HG03066 (cell line): ENCODE measurements around the gene FOXJ3.
A peak's percentile ranks its signal among the peaks of the same experiment; 100 is the strongest.

ENCODE experiments used
- ATAC-seq: cut with Tn5 transposase; IDR thresholded peaks from one replicate; pipeline ENCODE4 v1.9.1; 2021; ENCODE audit warnings: low read depth; ENCODE audit not compliant: unreplicated experiment

Gene FOXJ3

DNA sequence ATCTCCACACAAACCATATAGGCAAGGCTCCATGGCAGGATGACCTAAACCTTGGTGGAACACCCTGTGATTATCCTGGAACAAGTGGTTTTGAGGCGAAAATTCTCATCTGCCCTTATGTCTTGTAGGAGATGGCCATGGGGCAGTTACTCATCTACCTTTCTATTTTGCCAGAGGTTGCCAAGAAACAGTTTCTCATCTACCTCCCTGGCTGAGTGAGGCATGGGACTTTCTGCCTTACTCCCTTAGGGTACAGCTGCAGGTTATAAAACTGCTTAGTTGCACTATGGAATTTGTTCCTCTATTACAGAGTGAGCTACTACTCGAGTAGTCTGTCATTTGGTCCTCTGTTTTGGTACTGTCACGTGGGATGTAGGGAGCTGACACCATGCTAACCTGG lies 139.2 kb downstream of the FOXJ3 start:
- no peak for ATAC-seq

- ATAC-seq = no peak
Measured at GRCh38 chr1:42192106-42192505, 142.9 kb downstream of the FOXJ3 start.

- ATAC-seq = no peak
Measured at GRCh38 chr1:42191319-42191718, 143.7 kb downstream of the FOXJ3 start.

DNA sequence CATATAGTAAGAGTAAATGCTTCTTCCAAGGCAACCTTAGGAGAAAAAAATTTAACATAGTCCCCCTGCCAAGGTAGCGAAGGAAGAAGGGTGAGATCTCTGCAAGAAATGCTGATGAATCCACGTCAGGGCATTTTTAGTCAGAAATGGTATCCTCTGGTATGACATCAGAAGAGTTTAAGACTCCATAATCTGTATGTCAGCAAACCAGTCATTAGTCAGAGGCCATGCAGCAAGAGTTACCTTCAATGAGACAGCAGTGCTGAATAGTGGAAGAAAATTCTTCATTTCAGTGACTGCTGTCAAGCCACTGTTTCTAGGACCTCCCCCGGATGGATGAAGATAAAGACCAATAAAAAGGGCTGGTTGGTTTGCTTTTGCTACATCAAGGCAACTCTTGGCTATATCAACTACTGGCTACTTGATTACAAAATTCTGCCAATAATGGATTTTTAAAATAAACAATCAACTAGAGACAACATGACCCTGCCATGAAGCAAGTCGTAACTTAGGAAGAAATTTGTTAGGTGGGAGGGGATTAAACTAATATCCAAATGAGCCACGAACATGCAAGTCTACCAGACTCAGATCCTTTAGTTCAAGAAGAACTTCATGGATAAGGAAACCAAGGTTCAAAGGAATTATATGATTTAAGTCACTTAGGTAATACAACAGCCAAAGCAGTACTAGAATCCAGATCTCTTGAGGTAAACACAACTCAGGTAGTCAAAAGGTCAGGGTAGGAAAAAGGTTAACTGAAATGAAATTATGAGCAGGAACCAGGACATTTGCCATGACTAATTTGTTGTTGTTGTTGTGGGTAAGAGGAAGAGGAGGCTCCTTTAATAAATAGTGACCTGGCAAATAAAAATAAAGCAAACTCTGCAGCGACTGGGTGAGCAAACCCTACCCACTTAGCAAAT lies 144.8 kb downstream of the FOXJ3 start:
- ATAC-seq = no peak

DNA sequence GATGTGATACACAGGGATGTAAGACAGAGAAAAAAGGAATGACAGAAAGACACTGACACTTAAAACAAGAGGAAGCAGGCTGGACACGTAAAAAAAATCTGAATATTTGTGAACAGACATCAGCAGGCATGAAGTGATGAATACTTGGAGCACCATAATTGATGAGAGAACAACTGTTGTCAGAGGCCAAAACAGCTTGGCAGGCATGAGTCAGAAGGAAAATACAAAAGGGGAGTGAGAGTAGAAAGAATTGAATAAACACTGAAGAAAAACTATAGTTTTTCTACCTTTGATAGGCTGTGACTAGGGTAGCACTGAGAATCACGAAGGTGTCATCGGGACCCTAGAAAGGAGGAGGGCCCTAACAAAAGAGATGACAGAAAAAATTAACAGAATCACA lies 148.9 kb downstream of the FOXJ3 start:
- ATAC-seq = no peak

GRCh38 chr1:42184616-42185015 lies 150.4 kb downstream of the FOXJ3 start:
- no peak for ATAC-seq

- no peak for ATAC-seq
Measured at GRCh38 chr1:42183957-42184268, 151.1 kb downstream of the FOXJ3 start.

- no peak for ATAC-seq
Measured at GRCh38 chr1:42183210-42183956, 151.7 kb downstream of the FOXJ3 start.

DNA sequence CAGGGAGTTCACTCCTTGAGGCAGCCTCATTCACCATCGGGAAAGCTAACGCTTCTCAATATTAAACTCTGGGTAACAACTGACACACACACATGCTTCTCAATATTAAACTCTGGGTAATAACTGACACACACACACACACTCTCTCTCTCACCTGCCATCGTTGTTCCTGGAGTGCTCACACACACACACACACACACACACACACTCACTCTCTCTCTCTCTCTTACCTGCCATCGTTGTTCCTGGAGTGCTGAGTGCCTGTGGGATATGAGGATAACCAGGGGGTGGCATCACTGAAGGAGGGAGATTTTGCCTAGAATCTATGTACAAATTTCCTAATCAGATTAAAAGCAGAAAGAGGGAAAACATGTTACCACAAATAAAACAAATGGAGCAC lies 153.3 kb downstream of the FOXJ3 start:
- ATAC-seq = no peak

GRCh38 chr1:42179900-42180329 lies 155.1 kb downstream of the FOXJ3 start:
- ATAC-seq = no peak

GRCh38 chr1:42179275-42179674 lies 155.8 kb downstream of the FOXJ3 start:
- no peak for ATAC-seq

DNA sequence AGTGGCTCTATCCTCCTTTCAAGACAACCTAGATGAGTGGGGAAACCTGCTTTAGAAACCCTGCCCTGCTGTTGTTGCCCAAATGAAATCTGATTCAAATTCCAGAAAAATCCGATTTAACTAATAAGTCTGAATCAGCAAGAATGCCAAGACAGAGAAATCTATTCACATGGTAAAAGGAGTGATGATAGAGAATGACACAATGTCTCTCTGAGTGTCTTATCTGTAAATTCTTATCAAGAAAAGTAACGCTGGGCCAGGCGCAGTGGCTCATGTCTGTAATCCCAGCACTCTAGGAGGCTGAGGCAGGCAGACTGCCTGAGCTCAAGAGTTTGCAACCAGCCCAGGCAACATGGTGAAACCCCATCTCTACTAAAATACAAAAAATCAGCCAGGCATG lies 156.8 kb downstream of the FOXJ3 start:
- no peak for ATAC-seq

- ATAC-seq = no peak
Measured at GRCh38 chr1:42177541-42177981, 157.5 kb downstream of the FOXJ3 start.

DNA sequence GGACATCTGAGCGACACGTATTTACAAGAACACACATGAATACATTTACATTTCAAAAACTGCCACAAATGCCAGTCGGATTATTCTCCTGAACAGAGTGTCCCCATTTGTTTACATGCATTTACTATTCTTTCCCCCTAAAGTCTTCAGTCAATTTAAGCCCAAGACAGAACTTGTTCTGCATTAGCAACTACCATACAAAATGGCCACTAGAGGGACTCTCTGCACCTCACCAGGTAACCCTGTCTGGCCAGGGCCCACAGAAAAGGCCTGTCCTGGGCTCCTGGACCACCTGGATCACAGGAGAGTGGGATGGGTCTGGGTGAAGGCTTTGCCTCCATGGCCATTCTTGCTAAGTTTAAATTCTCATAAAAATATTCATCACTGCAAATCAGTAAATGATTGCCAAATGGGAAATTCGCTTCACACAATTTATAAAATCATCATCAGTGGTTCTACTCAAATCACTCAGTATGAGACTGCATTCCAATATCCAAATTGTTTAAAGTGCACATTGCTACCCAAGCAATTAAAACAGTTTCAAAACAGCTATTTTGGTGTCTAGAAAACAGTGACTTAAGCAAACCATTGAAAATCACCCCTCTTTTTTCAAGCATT lies 158.0 kb downstream of the FOXJ3 start:
- ATAC-seq = no peak

GRCh38 chr1:42175314-42176054 lies 159.6 kb downstream of the FOXJ3 start:
- no peak for ATAC-seq

GRCh38 chr1:42173961-42174735 lies 160.9 kb downstream of the FOXJ3 start:
- no peak for ATAC-seq

GRCh38 chr1:42173155-42173933 lies 161.7 kb downstream of the FOXJ3 start:
- peak; percentile 63 for ATAC-seq

DNA sequence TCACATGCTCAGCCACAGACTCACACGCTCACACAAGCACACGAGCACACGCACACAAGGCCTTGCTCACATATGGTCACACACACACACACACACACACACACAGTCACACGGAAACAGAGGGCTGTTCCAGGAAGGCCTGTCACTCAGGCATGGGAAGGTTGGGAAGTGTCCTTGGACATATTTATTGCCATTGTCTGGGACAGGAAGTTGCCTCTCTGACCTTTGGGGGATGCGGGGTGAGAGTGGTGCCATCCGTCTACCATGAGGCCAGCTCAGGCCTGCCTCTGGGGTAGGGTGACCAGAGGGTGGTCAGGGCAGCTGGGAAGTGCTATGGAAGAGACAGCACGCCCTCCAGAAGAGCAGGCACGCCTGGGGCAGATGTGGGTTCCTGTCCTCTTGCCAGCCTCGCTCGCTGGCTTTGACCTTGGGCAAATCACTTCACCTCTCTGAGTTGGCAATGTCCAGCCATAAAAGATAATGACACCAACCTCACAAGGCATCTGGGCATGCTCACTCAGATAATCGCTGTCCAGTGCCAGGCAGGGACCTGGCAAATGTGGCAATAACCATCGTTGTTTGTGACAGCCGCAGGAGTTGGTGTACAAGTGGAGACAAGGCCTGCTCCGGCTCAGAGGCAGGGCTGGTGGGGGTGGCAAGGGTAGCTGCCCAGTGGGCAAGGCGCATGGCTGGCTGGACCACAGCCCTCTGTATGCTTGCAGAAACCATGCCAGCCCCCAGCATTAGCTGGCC lies 162.5 kb downstream of the FOXJ3 start:
- ATAC-seq = no peak
